ENCODE measurements around the gene PCDHGC5.

PCDHGC5 gene

DNA sequence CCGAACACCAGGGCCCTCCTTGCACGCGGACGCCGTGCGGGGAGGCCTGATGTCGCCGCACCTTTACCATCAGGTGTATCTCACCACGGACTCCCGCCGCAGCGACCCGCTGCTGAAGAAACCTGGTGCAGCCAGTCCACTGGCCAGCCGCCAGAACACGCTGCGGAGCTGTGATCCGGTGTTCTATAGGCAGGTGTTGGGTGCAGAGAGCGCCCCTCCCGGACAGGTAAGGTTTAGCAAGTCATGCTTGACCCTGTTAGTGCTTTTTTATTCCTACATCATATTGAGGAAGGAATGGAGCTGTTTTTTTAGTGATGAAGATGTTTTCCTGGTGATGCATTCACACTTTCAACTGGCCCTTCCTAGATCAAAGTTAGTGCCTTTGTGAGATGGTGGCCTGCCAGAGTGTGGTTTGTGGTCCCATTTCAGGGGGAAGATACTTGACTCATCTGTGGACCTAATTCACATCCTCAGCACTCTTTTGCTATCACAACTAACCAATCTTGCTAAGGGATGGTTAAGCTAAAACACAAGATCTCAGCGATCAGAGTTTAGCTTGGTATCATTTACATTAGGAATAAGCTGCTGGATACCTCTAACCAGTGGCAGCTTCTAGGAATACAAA is 10.4 kb upstream of the PCDHGC5 start:
- no peaks in the 10 kb centered on the region for H3K9me3 ChIP-seq (ENCODE audit: control insufficient read depth in 2 of 2, low read length in 2 of 2)
- no peak overlapping the region for H3K27ac ChIP-seq (ENCODE audit: low read length)
- peak overlapping the region; percentile 84 to 99 for H3K4me3 ChIP-seq (ENCODE audit: low read length in 2 of 2)
- H3K4me1 ChIP-seq (ENCODE audit: control insufficient read depth, insufficient read depth, low read length): peaks cover 41% of the 10 kb centered on the region
- H3K36me3 ChIP-seq (ENCODE audit: control insufficient read depth in 2 of 2, insufficient read depth in 2 of 2, low read length in 2 of 2): peaks cover 0 to 2% of the 10 kb centered on the region in 2 donors
- H3K27me3 ChIP-seq (ENCODE audit: control insufficient read depth in 1 of 2, insufficient read depth in 2 of 2, low read length in 2 of 2): no peaks in the 10 kb centered on the region
- H3K9ac ChIP-seq (ENCODE audit: low read length in 2 of 2): no peak overlapping the region

DNA sequence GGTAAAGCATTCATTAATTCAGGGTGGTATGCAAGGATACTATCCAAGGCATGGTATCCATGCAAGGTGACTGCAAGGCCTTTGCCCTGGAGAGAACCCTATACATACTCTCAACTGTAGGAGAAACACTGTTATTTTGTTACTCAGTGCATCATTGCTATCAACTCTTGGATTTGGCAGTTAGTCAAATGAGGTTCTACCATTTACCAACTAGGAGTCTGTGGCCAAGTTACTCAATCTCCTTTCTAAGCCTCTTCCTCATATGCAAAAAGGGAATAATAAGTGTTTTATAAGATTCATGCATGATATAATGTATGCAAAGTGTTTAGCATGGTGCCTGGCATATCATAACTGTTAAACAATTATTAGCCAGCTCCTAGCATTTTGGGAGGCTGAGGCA is 9.1 kb upstream of the PCDHGC5 start:
- Histone ChIP-seq H3K36me3 (ENCODE audit: control insufficient read depth in 2 of 2, insufficient read depth in 2 of 2, low read length in 2 of 2) (peaks cover 0 to 2% of the 10 kb centered on the region in 2 donors), H3K4me3 (ENCODE audit: low read length in 2 of 2) (peak overlapping the region; percentile 1 to 61), H3K9ac (ENCODE audit: low read length in 2 of 2) (no peak overlapping the region), H3K4me1 (ENCODE audit: control insufficient read depth, insufficient read depth, low read length) (peaks cover 51% of the 10 kb centered on the region), H3K9me3 (ENCODE audit: control insufficient read depth in 2 of 2, low read length in 2 of 2) (no peaks in the 10 kb centered on the region), H3K27ac (ENCODE audit: low read length) (no peak overlapping the region), H3K27me3 (ENCODE audit: control insufficient read depth in 1 of 2, insufficient read depth in 2 of 2, low read length in 2 of 2) (no peaks in the 10 kb centered on the region)

DNA sequence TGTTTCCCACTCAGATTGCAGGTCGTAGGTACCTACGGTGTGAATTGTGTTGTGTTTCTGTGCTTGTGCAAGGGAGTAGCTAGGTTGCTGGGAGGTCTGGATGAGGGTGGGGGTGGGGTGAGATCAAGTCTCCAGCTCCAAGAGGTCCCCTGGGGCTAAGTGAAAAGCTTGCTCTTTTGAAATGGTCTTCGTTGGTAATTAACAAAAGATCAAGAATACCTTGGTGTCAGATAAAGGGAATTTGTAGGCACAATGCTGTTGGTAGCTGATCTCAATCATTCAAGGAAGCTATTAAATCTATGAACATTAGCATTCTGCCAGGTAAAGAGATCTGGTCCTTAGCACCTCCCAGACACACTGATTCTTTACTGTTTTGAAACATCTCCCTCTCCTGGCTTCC is 5.0 kb upstream of the PCDHGC5 start:
- Histone ChIP-seq H3K4me1 (ENCODE audit: control insufficient read depth, insufficient read depth, low read length) (peaks cover 53% of the 10 kb centered on the region), H3K9me3 (ENCODE audit: control insufficient read depth in 2 of 2, low read length in 2 of 2) (no peaks in the 10 kb centered on the region), H3K36me3 (ENCODE audit: control insufficient read depth in 2 of 2, insufficient read depth in 2 of 2, low read length in 2 of 2) (peaks cover 5 to 7% of the 10 kb centered on the region in 2 donors), H3K27ac (ENCODE audit: low read length) (no peak overlapping the region), H3K9ac (ENCODE audit: low read length in 2 of 2) (no peak overlapping the region), H3K4me3 (ENCODE audit: low read length in 2 of 2) (peak overlapping the region in 1 of 2 donors; percentile 72), H3K27me3 (ENCODE audit: control insufficient read depth in 1 of 2, insufficient read depth in 2 of 2, low read length in 2 of 2) (no peaks in the 10 kb centered on the region)

DNA sequence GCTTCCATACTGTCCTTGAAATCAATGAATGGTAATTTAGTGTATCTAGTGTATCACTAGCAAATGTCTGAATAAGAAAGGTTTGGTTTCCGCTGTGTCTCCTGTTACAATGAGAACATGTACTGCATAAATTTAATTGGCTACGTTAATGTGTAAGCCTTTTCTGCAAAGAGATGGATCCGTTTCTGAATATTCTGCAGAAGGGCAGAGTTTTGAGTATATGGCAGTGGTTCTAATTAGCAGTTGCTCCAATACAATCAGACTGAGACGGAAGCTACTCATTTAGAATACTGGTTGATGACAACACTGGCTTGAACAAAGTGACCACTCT is 4.6 kb upstream of the PCDHGC5 start:
- Histone ChIP-seq H3K27me3 (ENCODE audit: control insufficient read depth in 1 of 2, insufficient read depth in 2 of 2, low read length in 2 of 2) (no peaks in the 10 kb centered on the region), H3K9ac (ENCODE audit: low read length in 2 of 2) (no peak overlapping the region), H3K4me1 (ENCODE audit: control insufficient read depth, insufficient read depth, low read length) (peaks cover 53% of the 10 kb centered on the region), H3K27ac (ENCODE audit: low read length) (no peak overlapping the region), H3K36me3 (ENCODE audit: control insufficient read depth in 2 of 2, insufficient read depth in 2 of 2, low read length in 2 of 2) (peaks cover 4 to 7% of the 10 kb centered on the region in 2 donors), H3K4me3 (ENCODE audit: low read length in 2 of 2) (peak overlapping the region; percentile 63 to 72), H3K9me3 (ENCODE audit: control insufficient read depth in 2 of 2, low read length in 2 of 2) (no peaks in the 10 kb centered on the region)

DNA sequence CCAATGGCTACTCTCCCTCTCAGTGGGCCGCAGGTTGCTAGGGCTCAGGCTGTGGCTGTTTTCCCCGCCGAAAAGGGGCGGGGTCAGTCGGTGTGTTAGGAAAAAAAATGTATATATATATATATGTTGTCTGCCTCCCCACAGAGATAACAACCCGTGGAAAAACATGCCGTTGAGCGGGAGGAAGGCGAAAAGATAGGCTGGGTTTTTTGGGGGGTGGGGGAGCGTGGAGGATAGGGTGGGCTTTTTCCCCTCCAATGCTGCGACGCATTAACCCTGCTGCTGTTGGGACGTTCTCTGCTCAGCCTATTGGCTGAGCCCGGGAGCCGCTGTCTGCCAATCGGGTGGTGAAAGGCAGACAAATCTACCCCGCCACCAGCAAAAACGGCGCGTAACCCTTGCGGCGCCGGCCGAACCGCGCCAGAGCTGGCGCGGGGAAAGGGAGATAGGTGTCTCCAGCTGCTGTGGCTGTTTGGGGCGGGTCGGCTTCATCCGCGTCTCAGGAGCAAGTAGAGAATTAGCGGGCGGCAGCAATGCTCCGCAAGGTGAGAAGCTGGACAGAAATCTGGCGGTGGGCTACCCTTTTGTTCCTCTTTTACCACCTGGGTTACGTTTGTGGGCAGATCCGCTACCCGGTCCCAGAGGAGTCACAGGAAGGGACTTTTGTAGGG is 4.1 kb upstream of the PCDHGC5 start, which contains the start of gene PCDHGC4:
PCDHGC4 (plus strand) TSS at position 390 of the 671 bp plus-strand sequence; CDS start at position 534, 144 bp downstream.
- Histone ChIP-seq H3K27ac (ENCODE audit: low read length) (no peak within 1 kb of the TSS), H3K36me3 (ENCODE audit: control insufficient read depth in 2 of 2, insufficient read depth in 2 of 2, low read length in 2 of 2) (peaks cover 3 to 8% of the 10 kb centered on the region in 2 donors), H3K27me3 (ENCODE audit: control insufficient read depth in 1 of 2, insufficient read depth in 2 of 2, low read length in 2 of 2) (no peaks in the 10 kb centered on the region), H3K9ac (ENCODE audit: low read length in 2 of 2) (peak within 1 kb of the TSS; percentile 35 to 47), H3K4me3 (ENCODE audit: low read length in 2 of 2) (peak within 1 kb of the TSS; percentile 63 to 72), H3K4me1 (ENCODE audit: control insufficient read depth, insufficient read depth, low read length) (peaks cover 48% of the 10 kb centered on the region), H3K9me3 (ENCODE audit: control insufficient read depth in 2 of 2, low read length in 2 of 2) (no peaks in the 10 kb centered on the region)

DNA sequence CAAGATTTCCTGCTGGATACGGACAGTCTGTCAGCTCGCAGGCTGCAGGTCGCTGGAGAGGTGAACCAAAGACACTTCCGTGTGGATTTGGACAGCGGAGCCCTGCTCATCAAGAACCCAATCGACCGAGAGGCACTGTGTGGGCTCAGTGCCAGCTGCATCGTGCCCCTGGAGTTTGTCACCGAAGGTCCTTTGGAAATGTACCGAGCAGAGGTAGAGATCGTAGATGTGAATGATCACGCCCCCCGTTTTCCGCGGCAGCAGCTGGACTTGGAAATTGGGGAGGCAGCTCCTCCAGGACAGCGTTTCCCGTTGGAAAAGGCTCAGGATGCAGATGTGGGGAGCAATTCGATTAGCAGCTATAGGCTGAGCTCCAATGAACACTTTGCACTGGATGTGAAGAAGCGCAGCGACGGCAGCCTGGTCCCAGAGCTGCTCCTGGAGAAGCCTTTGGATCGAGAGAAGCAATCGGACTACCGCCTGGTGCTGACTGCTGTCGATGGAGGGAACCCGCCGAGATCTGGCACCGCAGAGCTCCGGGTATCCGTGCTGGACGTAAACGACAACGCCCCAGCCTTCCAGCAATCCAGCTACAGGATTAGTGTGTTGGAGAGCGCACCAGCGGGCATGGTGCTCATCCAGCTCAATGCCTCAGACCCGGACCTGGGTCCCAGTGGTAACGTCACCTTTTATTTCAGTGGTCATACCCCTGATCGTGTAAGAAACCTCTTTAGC is 3.4 kb upstream of the PCDHGC5 start:
- Histone ChIP-seq H3K9ac (ENCODE audit: low read length in 2 of 2) (peak overlapping the region; percentile 35 to 47), H3K27me3 (ENCODE audit: control insufficient read depth in 1 of 2, insufficient read depth in 2 of 2, low read length in 2 of 2) (no peaks in the 10 kb centered on the region), H3K4me3 (ENCODE audit: low read length in 2 of 2) (peak overlapping the region; percentile 63 to 72), H3K27ac (ENCODE audit: low read length) (no peak overlapping the region), H3K4me1 (ENCODE audit: control insufficient read depth, insufficient read depth, low read length) (peaks cover 42% of the 10 kb centered on the region), H3K36me3 (ENCODE audit: control insufficient read depth in 2 of 2, insufficient read depth in 2 of 2, low read length in 2 of 2) (peaks cover 8 to 13% of the 10 kb centered on the region in 2 donors), H3K9me3 (ENCODE audit: control insufficient read depth in 2 of 2, low read length in 2 of 2) (no peaks in the 10 kb centered on the region)

DNA sequence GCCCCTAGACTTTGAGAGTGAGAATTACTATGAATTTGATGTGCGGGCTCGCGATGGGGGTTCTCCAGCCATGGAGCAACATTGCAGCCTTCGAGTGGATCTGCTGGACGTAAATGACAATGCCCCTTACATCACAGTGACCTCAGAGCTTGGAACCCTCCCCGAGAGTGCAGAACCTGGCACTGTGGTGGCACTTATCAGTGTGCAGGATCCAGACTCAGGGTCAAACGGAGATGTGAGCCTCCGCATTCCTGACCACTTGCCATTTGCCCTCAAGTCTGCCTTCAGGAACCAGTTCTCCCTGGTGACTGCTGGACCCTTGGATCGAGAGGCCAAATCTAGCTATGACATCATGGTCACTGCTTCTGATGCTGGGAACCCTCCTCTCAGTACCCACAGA is 2.8 kb upstream of the PCDHGC5 start:
- Histone ChIP-seq H3K27ac (ENCODE audit: low read length) (no peak overlapping the region), H3K36me3 (ENCODE audit: control insufficient read depth in 2 of 2, insufficient read depth in 2 of 2, low read length in 2 of 2) (peaks cover 8 to 18% of the 10 kb centered on the region in 2 donors), H3K4me1 (ENCODE audit: control insufficient read depth, insufficient read depth, low read length) (peaks cover 39% of the 10 kb centered on the region), H3K9ac (ENCODE audit: low read length in 2 of 2) (no peak overlapping the region), H3K9me3 (ENCODE audit: control insufficient read depth in 2 of 2, low read length in 2 of 2) (no peaks in the 10 kb centered on the region), H3K4me3 (ENCODE audit: low read length in 2 of 2) (no peak overlapping the region), H3K27me3 (ENCODE audit: control insufficient read depth in 1 of 2, insufficient read depth in 2 of 2, low read length in 2 of 2) (no peaks in the 10 kb centered on the region)

DNA sequence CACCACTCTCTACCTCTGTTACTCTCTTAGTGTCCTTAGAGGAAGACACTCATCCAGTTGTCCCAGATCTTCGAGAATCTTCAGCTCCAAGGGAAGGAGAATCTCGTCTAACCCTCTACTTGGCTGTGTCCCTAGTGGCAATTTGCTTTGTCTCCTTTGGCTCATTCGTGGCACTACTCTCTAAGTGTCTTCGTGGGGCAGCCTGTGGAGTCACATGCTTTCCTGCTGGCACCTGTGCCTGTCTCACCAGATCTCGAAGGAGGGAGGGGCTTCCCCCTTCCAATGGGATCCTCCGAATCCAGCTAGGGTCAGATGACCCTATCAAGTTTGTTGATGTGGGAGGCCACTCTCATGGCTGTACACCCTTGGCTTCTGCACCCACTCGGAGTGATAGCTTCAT is 1.8 kb upstream of the PCDHGC5 start:
- Histone ChIP-seq H3K27ac (ENCODE audit: low read length) (no peak overlapping the region), H3K4me1 (ENCODE audit: control insufficient read depth, insufficient read depth, low read length) (peaks cover 44% of the 10 kb centered on the region), H3K9ac (ENCODE audit: low read length in 2 of 2) (no peak overlapping the region), H3K27me3 (ENCODE audit: control insufficient read depth in 1 of 2, insufficient read depth in 2 of 2, low read length in 2 of 2) (no peaks in the 10 kb centered on the region), H3K36me3 (ENCODE audit: control insufficient read depth in 2 of 2, insufficient read depth in 2 of 2, low read length in 2 of 2) (peaks cover 8 to 19% of the 10 kb centered on the region in 2 donors), H3K9me3 (ENCODE audit: control insufficient read depth in 2 of 2, low read length in 2 of 2) (no peaks in the 10 kb centered on the region), H3K4me3 (ENCODE audit: low read length in 2 of 2) (no peak overlapping the region)

DNA sequence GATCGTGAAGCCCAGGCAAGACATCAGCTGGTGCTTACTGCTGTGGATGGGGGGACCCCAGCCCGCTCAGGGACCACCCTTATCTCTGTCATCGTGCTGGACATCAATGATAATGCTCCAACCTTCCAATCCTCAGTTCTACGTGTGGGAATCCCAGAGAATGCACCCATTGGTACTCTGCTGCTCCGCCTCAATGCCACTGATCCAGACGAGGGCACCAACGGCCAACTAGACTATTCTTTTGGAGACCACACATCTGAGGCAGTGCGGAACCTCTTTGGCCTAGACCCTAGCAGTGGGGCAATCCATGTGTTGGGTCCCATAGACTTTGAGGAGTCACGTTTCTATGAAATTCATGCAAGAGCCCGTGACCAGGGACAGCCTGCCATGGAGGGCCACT is 960 bp downstream of the PCDHGC5 start:
- no peaks in the 10 kb centered on the region for H3K9me3 ChIP-seq (ENCODE audit: control insufficient read depth in 2 of 2, low read length in 2 of 2)
- no peak overlapping the region for H3K27ac ChIP-seq (ENCODE audit: low read length)
- H3K27me3 ChIP-seq (ENCODE audit: control insufficient read depth in 1 of 2, insufficient read depth in 2 of 2, low read length in 2 of 2): no peaks in the 10 kb centered on the region
- no peak overlapping the region for H3K4me3 ChIP-seq (ENCODE audit: low read length in 2 of 2)
- peaks cover 8 to 19% of the 10 kb centered on the region in 2 donors for H3K36me3 ChIP-seq (ENCODE audit: control insufficient read depth in 2 of 2, insufficient read depth in 2 of 2, low read length in 2 of 2)
- H3K4me1 ChIP-seq (ENCODE audit: control insufficient read depth, insufficient read depth, low read length): peaks cover 45% of the 10 kb centered on the region
- H3K9ac ChIP-seq (ENCODE audit: low read length in 2 of 2): no peak overlapping the region

DNA sequence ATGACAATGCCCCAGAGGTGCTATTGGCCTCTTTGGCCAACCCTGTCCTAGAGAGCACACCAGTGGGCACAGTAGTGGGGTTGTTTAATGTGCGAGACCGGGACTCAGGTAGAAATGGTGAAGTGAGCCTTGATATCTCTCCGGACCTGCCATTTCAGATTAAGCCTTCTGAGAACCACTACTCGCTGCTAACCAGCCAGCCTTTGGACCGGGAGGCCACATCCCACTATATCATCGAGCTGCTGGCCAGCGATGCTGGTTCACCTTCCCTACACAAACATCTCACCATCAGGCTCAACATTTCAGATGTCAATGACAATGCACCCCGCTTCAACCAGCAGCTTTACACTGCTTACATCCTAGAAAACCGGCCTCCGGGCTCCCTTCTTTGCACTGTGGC is 1.4 kb downstream of the PCDHGC5 start:
- H3K9me3 ChIP-seq (ENCODE audit: control insufficient read depth in 2 of 2, low read length in 2 of 2): no peaks in the 10 kb centered on the region
- H3K9ac ChIP-seq (ENCODE audit: low read length in 2 of 2): no peak overlapping the region
- H3K27ac ChIP-seq (ENCODE audit: low read length): no peak overlapping the region
- peaks cover 8 to 20% of the 10 kb centered on the region in 2 donors for H3K36me3 ChIP-seq (ENCODE audit: control insufficient read depth in 2 of 2, insufficient read depth in 2 of 2, low read length in 2 of 2)
- H3K27me3 ChIP-seq (ENCODE audit: control insufficient read depth in 1 of 2, insufficient read depth in 2 of 2, low read length in 2 of 2): no peaks in the 10 kb centered on the region
- H3K4me3 ChIP-seq (ENCODE audit: low read length in 2 of 2): no peak overlapping the region
- H3K4me1 ChIP-seq (ENCODE audit: control insufficient read depth, insufficient read depth, low read length): peaks cover 45% of the 10 kb centered on the region
